Mesodermal cell (in vitro differentiated cells): ENCODE data around the gene HOOK1. TPM values are rescaled to one million over a fixed set of nuclear protein-coding genes. Genes with fewer than 3 reads are reported as not detected.

Experiments used
- H3K27ac ChIP-seq: 2 replicates; pipeline ENCODE4 v1.7.0; 2013; ENCODE audit warnings: mild to moderate bottlenecking, low read depth, low read length, moderate library complexity; ENCODE audit not compliant: severe bottlenecking
- H3K36me3 ChIP-seq: 2 replicates; pipeline ENCODE4 v1.7.1; 2013; ENCODE audit warnings: mild to moderate bottlenecking, low read length, moderate library complexity; ENCODE audit not compliant: control insufficient read depth, insufficient read depth
- H3K4me1 ChIP-seq: one replicate; pipeline ENCODE4 v1.7.1; 2013; ENCODE audit warnings: mild to moderate bottlenecking, low read length; ENCODE audit not compliant: insufficient read depth, control insufficient read depth, poor library complexity, severe bottlenecking
- H3K4me3 ChIP-seq: 2 replicates; pipeline ENCODE4 v1.7.0; 2013; ENCODE audit warnings: low read length, control low read depth, mild to moderate bottlenecking; ENCODE audit not compliant: insufficient read depth, poor library complexity, severe bottlenecking; ENCODE audit errors: extremely low read depth
- H3K9me3 ChIP-seq: 2 replicates; pipeline ENCODE4 v1.7.1; 2013; ENCODE audit warnings: mild to moderate bottlenecking, low read length, moderate library complexity; ENCODE audit not compliant: control insufficient read depth
- WGBS, 2 experiments: methylation state at CpG; one replicate each; pipeline ENCODE4 v1.1.5; 2013; ENCODE audit warnings: missing lambda C conversion rate in 2 of 2; ENCODE audit not compliant: insufficient coverage in 2 of 2; 5-methylcytosine and 5-hydroxymethylcytosine counted together
- polyA plus RNA-seq, 2 experiments: library from polyadenylated mRNA; stranded (reverse); fragments of 50-300 nt; gene quantifications; one replicate each; pipeline ENCODE4 v1.2.3, GENCODE V29; 2013

HOOK1 gene
- polyA plus RNA-seq (2013, experiment 1 of 2) = 1.0 TPM
- 1.0 TPM for polyA plus RNA-seq (2013, experiment 2 of 2)

DNA sequence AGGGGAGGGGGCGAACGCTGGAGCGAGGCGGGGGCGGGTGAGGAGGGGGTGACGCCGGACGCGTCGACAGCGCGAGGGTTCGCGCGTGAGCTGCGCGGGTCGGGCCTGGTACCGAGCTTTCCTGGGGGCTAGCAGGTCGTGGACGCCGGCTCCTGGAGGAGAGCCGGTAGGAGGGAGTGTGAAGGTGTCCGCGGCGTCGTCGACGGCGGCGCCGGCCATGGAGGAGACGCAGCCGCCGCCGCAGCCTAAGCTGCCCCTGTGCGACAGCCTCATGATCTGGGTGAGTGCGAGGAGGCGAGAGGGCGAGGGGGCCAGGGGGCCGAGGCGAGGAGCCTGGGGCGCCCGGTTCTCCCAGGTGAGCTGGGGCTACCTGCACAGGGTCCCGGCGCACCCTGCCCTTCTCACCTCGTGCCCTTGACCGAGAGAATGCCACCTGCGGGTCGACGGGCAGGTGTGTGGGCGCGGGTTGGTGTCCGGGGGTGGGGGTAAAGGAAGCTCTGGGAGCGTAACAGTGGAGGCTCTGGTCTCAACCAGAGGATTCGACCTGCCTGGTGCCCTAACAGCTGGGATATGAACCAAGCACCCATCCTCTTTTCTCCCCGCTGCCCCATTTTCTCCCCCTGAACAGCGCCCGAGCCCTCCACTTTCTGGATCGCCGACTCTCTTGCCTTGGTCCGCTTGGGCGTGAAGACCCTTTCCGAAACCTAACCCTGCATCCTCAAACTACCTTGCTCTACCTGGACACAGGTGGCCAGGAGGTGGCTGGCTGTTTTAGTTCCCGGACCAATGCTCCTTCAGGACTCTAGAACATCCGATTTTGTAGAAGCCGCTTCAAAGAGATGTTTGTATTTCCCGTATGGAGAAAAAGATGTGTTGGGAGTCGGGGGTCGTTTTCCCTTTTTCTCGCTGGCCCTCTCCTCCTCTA, at the start of gene HOOK1:
Gene HOOK1, plus strand, starts transcription at position 49 of the 925 bp plus-strand sequence. Its CDS starts 169 bp downstream, at position 218.
- 6 to 9% methylated on average over 41 to 46 of the region's 71 CpGs for WGBS, 2 experiments
- Histone ChIP-seq H3K4me3 (peak within 1 kb of the TSS; percentile 41), H3K4me1 (no peaks in the 10 kb centered on the region), H3K27ac (no peak within 1 kb of the TSS), H3K36me3 (no peaks in the 10 kb centered on the region), H3K9me3 (no peaks in the 10 kb centered on the region)

DNA sequence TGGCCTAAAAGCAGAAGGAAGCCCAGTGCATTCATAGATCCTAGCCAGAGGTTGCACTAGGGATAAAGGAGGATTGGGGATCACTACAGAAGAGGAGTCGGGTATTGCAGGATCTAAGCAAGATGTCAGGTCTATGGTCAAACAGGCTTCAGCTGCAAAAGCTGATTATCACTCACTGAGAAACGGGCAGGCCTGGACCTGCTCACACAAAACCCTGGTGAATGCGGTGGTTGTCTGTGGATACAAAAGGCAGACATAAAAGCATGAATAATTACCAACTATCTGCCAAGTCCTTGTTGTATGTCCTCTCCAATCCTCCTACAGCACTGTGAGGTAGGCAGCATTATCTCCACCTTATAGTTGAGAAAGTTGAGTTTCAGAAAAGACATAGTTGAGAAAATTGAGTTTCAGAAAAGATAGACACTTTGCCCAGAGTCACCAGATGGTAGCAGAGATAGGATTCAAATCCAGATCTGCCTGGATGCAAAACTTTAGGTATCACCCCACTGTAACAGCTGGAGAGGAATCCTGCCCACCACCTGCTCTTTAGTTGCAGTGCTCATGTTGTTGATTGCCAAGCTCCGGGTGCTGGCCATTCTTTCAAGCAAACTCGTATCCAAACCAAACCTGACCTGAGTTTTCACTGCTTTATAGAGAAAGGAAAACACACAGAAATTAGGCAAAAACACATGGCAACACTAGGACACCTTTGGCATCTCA, 49.6 kb upstream of the HOOK1 start:
- Histone ChIP-seq H3K9me3 (no peaks in the 10 kb centered on the region), H3K4me1 (no peaks in the 10 kb centered on the region), H3K36me3 (no peaks in the 10 kb centered on the region), H3K27ac (no peak overlapping the region), H3K4me3 (no peak overlapping the region)
- WGBS, 2 experiments = 100% methylated on average over 2 to 3 of the region's 5 CpGs

DNA sequence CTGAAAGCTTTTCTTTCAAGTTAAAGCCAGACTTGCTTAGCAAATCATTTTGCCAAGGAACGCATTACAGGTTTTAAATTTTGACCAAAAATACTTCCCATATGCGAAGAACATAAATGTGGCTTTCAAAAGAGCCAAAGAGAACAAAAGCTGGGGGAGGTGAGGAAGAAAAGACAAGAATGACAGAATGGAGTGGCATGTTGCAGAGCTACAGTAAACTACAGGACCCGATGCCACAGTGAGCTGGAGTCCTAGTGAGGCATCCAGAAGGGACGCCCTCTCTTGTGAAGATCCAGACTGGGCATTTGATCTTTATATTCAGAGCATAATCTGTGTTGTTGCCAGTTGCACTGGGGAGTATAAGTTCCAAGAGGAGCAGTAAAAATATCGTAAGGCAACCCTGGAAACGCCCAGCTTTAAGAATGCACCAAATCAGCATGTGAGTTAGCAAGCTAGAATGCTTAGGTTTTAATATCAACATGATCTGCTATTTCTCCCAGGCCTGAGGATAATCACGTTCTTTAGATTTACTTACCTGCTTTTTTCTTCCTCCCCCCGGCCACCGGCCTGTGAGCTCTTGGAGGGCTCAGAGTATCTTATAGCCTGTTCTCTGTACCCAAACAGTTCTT, 48.4 kb upstream of the HOOK1 start:
- H3K4me1 ChIP-seq = no peaks in the 10 kb centered on the region
- 82 to 84% methylated on average over 6 to 9 of the region's 9 CpGs for WGBS, 2 experiments
- H3K9me3 ChIP-seq = no peaks in the 10 kb centered on the region
- H3K36me3 ChIP-seq = no peaks in the 10 kb centered on the region
- no peak overlapping the region for H3K27ac ChIP-seq
- H3K4me3 ChIP-seq = no peak overlapping the region

DNA sequence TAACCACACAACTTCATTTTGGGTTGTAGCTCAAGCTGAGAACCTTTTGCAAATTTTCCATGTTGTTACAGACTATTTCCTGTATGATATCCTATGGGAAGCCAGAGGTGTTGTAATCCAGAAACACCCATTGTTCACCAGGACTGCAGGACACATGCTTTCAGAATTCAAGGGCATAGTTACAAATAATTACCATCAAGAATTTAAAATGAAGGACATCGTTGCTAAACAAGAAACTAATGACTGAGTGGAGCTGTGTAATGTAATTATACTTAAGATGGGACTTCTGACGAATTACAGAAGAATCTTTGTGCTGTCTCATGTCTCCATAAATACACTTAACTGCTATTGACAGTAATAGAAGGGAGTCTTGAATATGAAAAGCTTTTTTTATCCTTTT, 47.6 kb upstream of the HOOK1 start:
- no peaks in the 10 kb centered on the region for H3K9me3 ChIP-seq
- H3K4me3 ChIP-seq = no peak overlapping the region
- H3K27ac ChIP-seq = no peak overlapping the region
- no peaks in the 10 kb centered on the region for H3K4me1 ChIP-seq
- no peaks in the 10 kb centered on the region for H3K36me3 ChIP-seq
- 40% methylated on average over 1 of the region's 2 CpGs; no CpG with 5 or more reads in 1 of the 2 experiments for WGBS, 2 experiments

DNA sequence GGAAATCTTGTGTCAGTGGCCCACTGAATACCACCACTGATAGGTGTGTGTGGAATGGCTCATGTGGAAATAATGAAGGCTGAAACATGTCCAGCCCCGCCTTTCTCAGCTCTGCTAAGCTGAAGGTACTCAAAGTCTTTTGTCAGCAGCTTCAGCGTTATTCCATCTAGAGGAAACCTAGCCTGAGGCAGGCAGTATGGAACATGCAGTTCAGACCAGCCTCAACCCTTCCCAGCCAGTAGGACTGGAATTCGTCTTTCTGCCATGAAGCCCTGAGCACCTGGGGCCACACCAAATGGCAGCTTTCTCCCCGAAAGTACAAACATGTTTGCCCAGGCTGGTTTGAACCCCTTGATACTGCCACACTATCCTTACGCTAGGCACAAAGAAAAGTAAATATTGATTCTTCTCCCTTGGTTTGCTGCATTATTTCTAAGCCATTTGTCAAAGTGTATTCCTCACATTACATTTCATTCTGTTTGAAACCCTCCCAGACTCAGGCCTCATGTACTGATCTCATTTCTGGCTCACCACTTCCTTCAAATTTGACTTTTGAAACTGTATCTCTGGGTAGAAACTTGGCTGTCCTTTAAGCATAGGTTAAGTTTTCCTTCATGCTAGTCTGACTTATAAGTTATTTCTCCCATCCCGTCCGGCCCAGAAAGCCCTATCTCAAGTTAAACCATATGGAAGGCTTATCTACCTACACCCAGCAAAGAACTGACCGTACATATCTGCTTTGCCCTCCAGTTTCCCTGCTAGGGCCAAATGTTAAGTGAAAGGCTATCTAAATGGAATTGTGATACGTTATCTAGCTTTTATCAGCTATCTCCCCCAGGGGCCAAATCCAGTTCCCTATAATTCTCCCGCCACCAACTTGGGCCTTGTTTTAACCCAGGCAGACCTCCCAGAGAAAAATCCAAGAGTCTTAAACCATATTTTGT, 45.7 kb upstream of the HOOK1 start:
- Histone ChIP-seq H3K27ac (no peak overlapping the region), H3K9me3 (no peaks in the 10 kb centered on the region), H3K4me3 (no peak overlapping the region), H3K36me3 (no peaks in the 10 kb centered on the region), H3K4me1 (no peaks in the 10 kb centered on the region)
- 92 to 100% methylated on average over 4 to 5 of the region's 10 CpGs for WGBS, 2 experiments

DNA sequence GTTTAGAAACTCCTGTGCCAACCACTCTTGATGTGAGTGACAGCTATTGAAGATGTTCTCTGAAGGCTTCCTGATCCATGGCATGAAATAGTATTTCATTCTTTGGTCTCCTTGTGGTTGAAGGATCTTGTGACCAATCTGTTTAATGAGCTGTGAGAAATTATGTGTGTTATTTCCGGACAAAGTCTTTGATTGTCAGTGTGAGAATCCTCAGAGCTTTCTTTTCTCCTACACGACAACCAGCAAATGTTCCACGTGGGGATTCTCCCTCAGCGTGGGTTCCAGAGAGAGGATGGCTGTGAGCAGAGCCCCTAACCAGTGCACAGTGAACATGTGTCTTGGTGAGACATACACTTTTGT, 45.0 kb upstream of the HOOK1 start:
- Histone ChIP-seq H3K27ac (no peak overlapping the region), H3K9me3 (no peaks in the 10 kb centered on the region), H3K4me3 (no peak overlapping the region), H3K4me1 (no peaks in the 10 kb centered on the region), H3K36me3 (no peaks in the 10 kb centered on the region)
- WGBS, 2 experiments = 83 to 100% methylated on average over 1 to 4 of the region's 4 CpGs

DNA sequence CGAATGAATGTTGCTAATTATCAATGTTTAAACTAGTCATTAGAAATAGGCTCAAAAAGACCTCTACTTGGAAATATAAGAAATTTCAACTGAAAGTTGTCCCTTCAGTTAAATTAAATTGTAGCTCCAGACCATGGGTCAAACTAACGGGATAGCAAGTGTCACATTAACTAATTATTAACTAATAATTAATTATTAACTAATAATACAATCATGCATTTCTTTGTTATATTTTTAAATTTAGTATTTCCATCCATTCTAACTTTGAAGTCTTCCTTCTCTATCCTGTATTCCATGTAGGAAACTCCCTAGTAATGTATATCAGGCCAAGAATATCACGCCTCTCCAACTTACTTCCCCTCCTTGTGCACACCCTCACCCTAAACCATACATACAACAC, 43.4 kb upstream of the HOOK1 start:
- no CpG with 5 or more reads among the region's 3 CpGs for WGBS, 2 experiments
- Histone ChIP-seq H3K36me3 (no peaks in the 10 kb centered on the region), H3K9me3 (no peaks in the 10 kb centered on the region), H3K27ac (no peak overlapping the region), H3K4me3 (no peak overlapping the region), H3K4me1 (no peaks in the 10 kb centered on the region)

DNA sequence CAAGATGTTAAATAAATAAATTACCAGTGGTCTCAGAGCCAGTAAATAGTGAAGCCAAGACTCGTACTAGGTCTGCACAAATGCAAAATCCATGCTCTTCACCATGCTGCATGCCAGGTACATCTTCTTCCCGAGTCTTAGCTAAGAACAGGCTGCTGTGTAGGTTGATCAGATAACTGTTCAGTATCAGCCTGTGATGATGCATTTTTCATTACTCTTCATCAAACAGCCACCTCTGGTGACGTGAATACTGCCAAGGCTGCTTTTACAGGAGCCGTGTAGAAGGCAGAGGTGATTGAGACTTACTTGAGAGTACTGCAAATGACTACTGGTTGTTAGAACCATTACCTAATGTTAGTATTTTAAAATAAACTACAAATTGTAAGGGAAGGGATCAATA, 39.3 kb upstream of the HOOK1 start:
- no peaks in the 10 kb centered on the region for H3K36me3 ChIP-seq
- no peaks in the 10 kb centered on the region for H3K9me3 ChIP-seq
- no peak overlapping the region for H3K27ac ChIP-seq
- 100% methylated on average over 1 of the region's 4 CpGs; no CpG with 5 or more reads in 1 of the 2 experiments for WGBS, 2 experiments
- no peaks in the 10 kb centered on the region for H3K4me1 ChIP-seq
- no peak overlapping the region for H3K4me3 ChIP-seq

DNA sequence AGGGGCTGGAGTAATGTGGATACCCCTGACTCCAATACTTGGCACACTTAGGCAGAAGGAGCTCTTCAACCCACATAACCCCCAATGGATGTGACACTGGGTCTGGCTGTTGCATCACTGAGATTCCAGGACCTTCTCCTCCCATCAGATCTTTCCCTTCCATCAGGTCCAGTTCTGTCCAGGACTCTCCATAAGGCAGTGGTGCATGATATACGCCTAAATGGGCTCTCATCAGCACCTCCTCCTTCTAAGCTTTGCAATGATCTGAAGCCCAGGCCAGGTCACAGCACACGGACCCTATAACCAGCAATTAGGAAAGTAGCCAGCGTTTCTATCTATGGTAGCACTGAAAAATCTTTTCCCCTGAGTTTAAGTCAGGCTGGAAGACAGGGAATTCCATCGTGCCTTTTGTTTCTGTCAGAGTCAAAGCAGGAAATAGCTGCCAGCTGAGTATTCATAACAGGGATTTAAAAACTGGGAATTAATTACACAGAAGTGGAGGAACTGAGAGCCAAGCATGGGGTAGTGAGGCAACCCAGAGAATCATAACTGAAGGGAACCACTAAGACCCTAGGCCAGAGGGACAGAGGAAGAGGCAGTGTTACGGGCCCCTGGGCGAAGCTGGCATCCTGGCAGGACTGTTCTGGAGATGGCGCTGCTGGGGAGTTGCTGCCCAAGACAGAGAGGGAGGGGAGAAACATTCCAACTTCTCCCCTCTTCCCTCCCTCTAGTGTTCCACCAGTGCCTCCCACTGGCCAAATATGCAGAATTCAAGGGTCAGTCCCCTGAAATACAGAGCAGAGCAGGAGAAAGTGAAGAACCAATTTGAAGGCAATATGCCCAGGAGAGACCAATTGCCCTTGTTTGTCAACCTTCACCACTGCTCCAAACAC, 37.5 kb upstream of the HOOK1 start:
- Histone ChIP-seq H3K36me3 (no peaks in the 10 kb centered on the region), H3K4me1 (no peaks in the 10 kb centered on the region), H3K9me3 (no peaks in the 10 kb centered on the region), H3K27ac (no peak overlapping the region), H3K4me3 (no peak overlapping the region)
- 75 to 89% methylated on average over 4 to 5 of the region's 7 CpGs for WGBS, 2 experiments
